ENCODE data around the gene ZC2HC1C. TPM values are rescaled to one million over a fixed set of nuclear protein-coding genes. Genes with fewer than 3 reads are reported as not detected.
A peak's percentile ranks its signal among the peaks of the same experiment; 100 is the strongest.

ZC2HC1C gene
- total and polyA plus RNA-seq, 9 of the 15 experiments (the other 6 are each of a cell fraction or from before 2014, with no cell fraction given), result 6.3 to 9.2 (median 7.7) TPM

DNA sequence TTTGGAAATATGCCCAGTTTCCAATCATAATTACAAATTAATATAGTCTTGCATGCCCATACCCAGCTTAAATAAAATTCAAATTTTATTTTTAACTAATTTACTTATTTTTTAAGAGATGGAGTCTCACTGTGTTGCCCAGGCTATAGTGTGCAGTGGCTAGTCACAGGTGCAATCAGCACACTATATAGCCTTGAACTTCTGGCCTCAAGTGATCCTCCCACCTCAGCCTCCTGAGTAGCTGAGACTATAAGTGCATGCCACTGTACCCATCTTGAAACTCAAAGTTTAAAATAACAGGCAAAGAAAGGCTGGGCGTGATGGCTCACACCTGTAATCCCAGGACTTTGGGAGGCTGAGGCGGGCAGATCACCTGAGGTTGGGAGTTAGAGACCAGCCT is 28.5 kb upstream of the ZC2HC1C start:
- no peak overlapping the region for H3K4me3 ChIP-seq
- TF ChIP-seq, protein P1, sequence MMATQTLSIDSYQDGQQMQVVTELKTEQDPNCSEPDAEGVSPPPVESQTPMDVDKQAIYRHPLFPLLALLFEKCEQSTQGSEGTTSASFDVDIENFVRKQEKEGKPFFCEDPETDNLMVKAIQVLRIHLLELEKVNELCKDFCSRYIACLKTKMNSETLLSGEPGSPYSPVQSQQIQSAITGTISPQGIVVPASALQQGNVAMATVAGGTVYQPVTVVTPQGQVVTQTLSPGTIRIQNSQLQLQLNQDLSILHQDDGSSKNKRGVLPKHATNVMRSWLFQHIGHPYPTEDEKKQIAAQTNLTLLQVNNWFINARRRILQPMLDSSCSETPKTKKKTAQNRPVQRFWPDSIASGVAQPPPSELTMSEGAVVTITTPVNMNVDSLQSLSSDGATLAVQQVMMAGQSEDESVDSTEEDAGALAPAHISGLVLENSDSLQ (IDR thresholded peaks at IDR 0.05), result no peak
- H3K9me3 ChIP-seq (replicated peaks; ENCODE audit: control insufficient read depth, insufficient read depth, low read depth, low read length), result no peaks in the 10 kb centered on the region
- in situ Hi-C loops (cut with MboI), result no loop called here
- no peaks in the 10 kb centered on the region for H4K20me1 ChIP-seq (replicated peaks; ENCODE audit: control insufficient read depth, insufficient read depth, low read length)
- ChIA-PET CTCF (ENCODE audit: low intra/inter-chr PET ratio) (no interaction called here), POLR2A (no interaction called here)
- H3K27ac ChIP-seq (ENCODE audit: extremely low read depth, low read depth, low read length), result no peak overlapping the region
- FAIRE-seq (no peak), DNase-seq (ENCODE audit: extremely low read depth in 1 of 4, low spot score in 3 of 4) (no peak), ATAC-seq (no peak)
- no peak overlapping the region for H3K4me2 ChIP-seq (ENCODE audit: insufficient read depth, low read length)
- intact Hi-C loops (cut with micrococcal nuclease), result no loop called here
- WGBS (ENCODE audit: insufficient coverage, low coverage, missing lambda C conversion rate), result 88% methylated on average over 2 of the region's 2 CpGs
- H3K27me3 ChIP-seq (ENCODE audit: control insufficient read depth in 2 of 2, insufficient read depth in 2 of 2, low read length in 2 of 2), result no peaks in the 10 kb centered on the region
- H3K9ac ChIP-seq (ENCODE audit: insufficient read depth in 1 of 2, low read depth in 2 of 2, low read length in 2 of 2), result no peak overlapping the region
- peaks cover 0 to 19% of the 10 kb centered on the region in 2 experiments; a peak in 2 of 5 replicates for H3K4me1 ChIP-seq (replicated peaks in 1 of 2; ENCODE audit: control insufficient read depth in 2 of 2, insufficient read depth in 2 of 2, low read length in 2 of 2)
- no peaks in the 10 kb centered on the region for H3K9me1 ChIP-seq (ENCODE audit: control insufficient read depth, insufficient read depth, low read length)
- no TSS peak for BruUV-seq (replicated peaks)
- peaks cover 11% of the 10 kb centered on the region; the same call in 1 of the 3 replicates for H3K79me2 ChIP-seq (ENCODE audit: control insufficient read depth, insufficient read depth, low read length)
- H3K36me3 ChIP-seq (ENCODE audit: control insufficient read depth, insufficient read depth, low read length), result peaks cover 25% of the 10 kb centered on the region; the same call in 2 of the 3 replicates
- H2AFZ ChIP-seq (ENCODE audit: low read depth, low read length), result no peak overlapping the region

DNA sequence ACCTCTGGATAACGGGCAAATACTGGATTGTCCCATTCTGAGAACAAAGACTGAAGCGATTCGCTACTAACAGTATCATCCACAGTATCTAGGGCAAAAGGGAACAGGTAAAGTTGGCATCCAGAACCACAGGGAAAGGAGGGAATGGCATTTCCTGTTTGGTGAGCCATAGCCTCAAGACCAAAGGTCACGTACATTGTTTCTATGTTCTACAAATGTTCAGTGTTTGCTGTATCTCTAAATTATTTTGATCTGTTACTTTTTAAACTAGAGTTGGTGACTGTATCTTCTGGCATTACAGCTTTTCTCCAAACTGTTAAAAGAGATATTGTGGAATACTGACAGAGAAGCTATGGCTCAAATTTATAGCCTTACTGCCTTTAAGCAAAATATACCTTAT is 27.8 kb upstream of the ZC2HC1C start:
- Histone ChIP-seq H3K9ac (ENCODE audit: insufficient read depth in 1 of 2, low read depth in 2 of 2, low read length in 2 of 2) (no peak overlapping the region), H3K27me3 (ENCODE audit: control insufficient read depth in 2 of 2, insufficient read depth in 2 of 2, low read length in 2 of 2) (no peaks in the 10 kb centered on the region), H3K79me2 (ENCODE audit: control insufficient read depth, insufficient read depth, low read length) (peaks cover 11% of the 10 kb centered on the region; the same call in 1 of the 3 replicates), H3K9me3 (replicated peaks; ENCODE audit: control insufficient read depth, insufficient read depth, low read depth, low read length) (no peaks in the 10 kb centered on the region), H3K4me3 (no peak overlapping the region), H3K36me3 (ENCODE audit: control insufficient read depth, insufficient read depth, low read length) (peaks cover 25% of the 10 kb centered on the region; the same call in 2 of the 3 replicates), H4K20me1 (replicated peaks; ENCODE audit: control insufficient read depth, insufficient read depth, low read length) (no peaks in the 10 kb centered on the region), H3K9me1 (ENCODE audit: control insufficient read depth, insufficient read depth, low read length) (no peaks in the 10 kb centered on the region), H3K4me1 (replicated peaks in 1 of 2; ENCODE audit: control insufficient read depth in 2 of 2, insufficient read depth in 2 of 2, low read length in 2 of 2) (peaks cover 0 to 19% of the 10 kb centered on the region in 2 experiments; a peak in 2 of 5 replicates), H2AFZ (ENCODE audit: low read depth, low read length) (no peak overlapping the region), H3K4me2 (ENCODE audit: insufficient read depth, low read length) (no peak overlapping the region), H3K27ac (ENCODE audit: extremely low read depth, low read depth, low read length) (no peak overlapping the region)
- FAIRE-seq (no peak), ATAC-seq (no peak), DNase-seq (ENCODE audit: extremely low read depth in 1 of 4, low spot score in 3 of 4) (no peak)
- CTCF ChIA-PET (ENCODE audit: low intra/inter-chr PET ratio), result no interaction called here
- no TSS peak for BruUV-seq (replicated peaks)
- intact Hi-C loops (cut with micrococcal nuclease), result no loop called here
- in situ Hi-C loops (cut with MboI), result no loop called here
- POLR2A ChIA-PET, result no interaction called here
- WGBS (ENCODE audit: insufficient coverage, low coverage, missing lambda C conversion rate), result 100% methylated on average over 4 of the region's 4 CpGs
- 0 out of 2 replicates have a peak, but pooled peaks have one; percentile 2 for TF ChIP-seq CBFA2T3 (IDR thresholded peaks at IDR 0.05)
- TF ChIP-seq, protein P2, sequence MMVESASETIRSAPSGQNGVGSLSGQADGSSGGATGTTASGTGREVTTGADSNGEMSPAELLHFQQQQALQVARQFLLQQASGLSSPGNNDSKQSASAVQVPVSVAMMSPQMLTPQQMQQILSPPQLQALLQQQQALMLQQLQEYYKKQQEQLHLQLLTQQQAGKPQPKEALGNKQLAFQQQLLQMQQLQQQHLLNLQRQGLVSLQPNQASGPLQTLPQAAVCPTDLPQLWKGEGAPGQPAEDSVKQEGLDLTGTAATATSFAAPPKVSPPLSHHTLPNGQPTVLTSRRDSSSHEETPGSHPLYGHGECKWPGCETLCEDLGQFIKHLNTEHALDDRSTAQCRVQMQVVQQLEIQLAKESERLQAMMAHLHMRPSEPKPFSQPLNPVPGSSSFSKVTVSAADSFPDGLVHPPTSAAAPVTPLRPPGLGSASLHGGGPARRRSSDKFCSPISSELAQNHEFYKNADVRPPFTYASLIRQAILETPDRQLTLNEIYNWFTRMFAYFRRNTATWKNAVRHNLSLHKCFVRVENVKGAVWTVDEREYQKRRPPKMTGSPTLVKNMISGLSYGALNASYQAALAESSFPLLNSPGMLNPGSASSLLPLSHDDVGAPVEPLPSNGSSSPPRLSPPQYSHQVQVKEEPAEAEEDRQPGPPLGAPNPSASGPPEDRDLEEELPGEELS (CRISPR knock-in tag; IDR thresholded peaks at IDR 0.05; ENCODE audit: borderline replicate concordance), result no peak

Measured in K562 (cell line).